ENCODE data around the gene CCNB2.

DNA sequence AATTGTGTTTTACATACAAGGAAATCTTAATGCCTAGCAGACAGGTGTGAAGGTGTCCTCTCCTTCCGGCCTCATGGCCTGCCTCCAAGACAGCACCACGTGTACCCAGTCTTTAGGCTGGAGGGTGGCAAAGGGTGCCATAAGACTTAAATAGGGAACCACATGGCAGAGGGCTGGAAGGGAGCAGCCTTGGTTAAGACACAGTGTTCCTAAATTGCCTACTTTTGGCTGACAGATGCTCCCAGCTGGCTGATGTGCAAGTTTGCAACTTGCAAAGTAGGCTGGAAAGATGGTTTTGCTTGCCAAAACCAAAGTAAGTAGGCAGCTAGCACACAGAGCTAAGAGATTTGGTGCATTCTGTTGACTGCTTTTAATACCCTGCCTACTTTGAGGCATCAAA is 45.2 kb downstream of the CCNB2 start:
- TF ChIP-seq RBBP5 (IDR thresholded peaks at IDR 0.05; ENCODE audit: borderline replicate concordance, low read depth, low read length) (no peak), BRCA1 (IDR thresholded peaks at IDR 0.05; ENCODE audit: low read depth, low read length) (no peak)
